ENCODE measurements around the gene INSL3. TPM values are rescaled to one million over a fixed set of nuclear protein-coding genes. Genes with fewer than 3 reads are reported as not detected.

INSL3 gene
- total and polyA plus RNA-seq, 2 of the 13 experiments (the other 11 are each of a cell fraction or from before 2014, with no cell fraction given): 0.30 TPM; not detected in 1

- TF ChIP-seq RERE (CRISPR knock-in tag; IDR thresholded peaks at IDR 0.05; ENCODE audit: low read depth) (no peak), SATB2 (CRISPR knock-in tag; IDR thresholded peaks at IDR 0.05) (no peak), ARID2 (CRISPR knock-in tag; IDR thresholded peaks at IDR 0.05; ENCODE audit: borderline replicate concordance) (no peak), SNAPC2 (CRISPR knock-in tag; IDR thresholded peaks at IDR 0.05) (no peak), KLF16 (CRISPR knock-in tag; IDR thresholded peaks at IDR 0.05) (no peak), ZBTB25 (CRISPR knock-in tag; IDR thresholded peaks at IDR 0.05) (no peak), ASH2L (IDR thresholded peaks at IDR 0.05; ENCODE audit: insufficient read length, low read depth, low read length) (peak; percentile 2), ZNF589 (CRISPR knock-in tag; conservative IDR thresholded peaks at IDR 0.05) (0 out of 2 replicates have a peak, but pooled peaks have one; percentile 26), CBX1 (IDR thresholded peaks at IDR 0.05; ENCODE audit: low read depth) (no peak), ZNF33A (CRISPR knock-in tag; IDR thresholded peaks at IDR 0.05; ENCODE audit: borderline replicate concordance) (no peak), ZNF407 (CRISPR knock-in tag; IDR thresholded peaks at IDR 0.05; ENCODE audit: not compliant biosample characterization) (no peak), HCFC1 (IDR thresholded peaks at IDR 0.05; ENCODE audit: low read depth, low read length) (no peak)
- TF ChIP-seq, protein P1, sequence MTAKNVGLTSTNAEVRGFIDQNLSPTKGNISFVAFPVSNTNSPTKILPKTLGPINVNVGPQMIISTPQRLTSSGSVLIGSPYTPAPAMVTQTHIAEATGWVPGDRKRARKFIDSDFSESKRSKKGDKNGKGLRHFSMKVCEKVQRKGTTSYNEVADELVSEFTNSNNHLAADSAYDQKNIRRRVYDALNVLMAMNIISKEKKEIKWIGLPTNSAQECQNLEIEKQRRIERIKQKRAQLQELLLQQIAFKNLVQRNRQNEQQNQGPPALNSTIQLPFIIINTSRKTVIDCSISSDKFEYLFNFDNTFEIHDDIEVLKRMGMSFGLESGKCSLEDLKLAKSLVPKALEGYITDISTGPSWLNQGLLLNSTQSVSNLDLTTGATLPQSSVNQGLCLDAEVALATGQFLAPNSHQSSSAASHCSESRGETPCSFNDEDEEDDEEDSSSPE (CRISPR knock-in tag; IDR thresholded peaks at IDR 0.05): no peak
Measured at GRCh38 chr19:17860331-17860992, 39.1 kb upstream of the INSL3 start (continued).
